ENCODE results near the gene HADHB.
"Not testable (repeated sequence)": the region's sequence is repeated elsewhere in the genome, so short reads cannot be mapped to it uniquely, and the experiment has no call there.

The HADHB gene

DNA sequence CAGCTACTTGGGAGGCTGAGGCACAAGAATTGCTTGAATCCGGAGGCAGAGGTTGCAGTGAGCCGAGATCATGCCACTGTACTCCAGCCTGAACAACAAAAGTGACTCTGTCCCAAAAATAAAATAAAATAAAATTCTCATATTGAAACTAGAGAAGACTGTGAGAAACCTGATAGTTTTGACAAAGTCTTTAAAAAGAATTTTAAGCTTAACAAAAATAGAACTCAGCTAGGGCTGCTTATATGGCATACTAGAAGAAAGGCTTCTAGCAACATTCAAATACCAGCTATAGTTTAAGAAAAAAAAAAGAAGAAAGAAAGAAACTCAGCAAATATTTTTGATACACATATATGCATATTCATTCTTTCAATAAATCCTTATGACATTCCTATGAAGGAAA lies 13.9 kb upstream of the HADHB start:
- Mint-ChIP-seq H3K4me1 (no peaks in the 10 kb centered on the region), H3K9me3 (no peaks in the 10 kb centered on the region), H3K4me3 (no peak overlapping the region), H3K27ac (no peak overlapping the region), H3K27me3 (no peaks in the 10 kb centered on the region), H3K36me3 (ENCODE audit: low read depth) (peaks cover 58% of the 10 kb centered on the region)
- no peak for ATAC-seq
- DNase-seq, result no peak

- DNase-seq (no peak), ATAC-seq (no peak)
- H3K4me3 Mint-ChIP-seq, result no peak overlapping the region
- H3K9me3 Mint-ChIP-seq, result no peaks in the 10 kb centered on the region
- no peak overlapping the region for H3K27ac Mint-ChIP-seq
- no peaks in the 10 kb centered on the region for H3K27me3 Mint-ChIP-seq
- peaks cover 41% of the 10 kb centered on the region for H3K36me3 Mint-ChIP-seq (ENCODE audit: low read depth)
- H3K4me1 Mint-ChIP-seq, result peaks cover 1% of the 10 kb centered on the region
Measured at GRCh38 chr2:26235089-26235488, 9.7 kb upstream of the HADHB start.

GRCh38 chr2:26237868-26238267 lies 6.9 kb upstream of the HADHB start:
- Mint-ChIP-seq H3K36me3 (ENCODE audit: low read depth) (peaks cover 32% of the 10 kb centered on the region), H3K27ac (no peak overlapping the region), H3K4me3 (no peak overlapping the region), H3K27me3 (no peaks in the 10 kb centered on the region), H3K9me3 (no peaks in the 10 kb centered on the region), H3K4me1 (peaks cover 26% of the 10 kb centered on the region)
- ATAC-seq (no peak), DNase-seq (no peak)

DNA sequence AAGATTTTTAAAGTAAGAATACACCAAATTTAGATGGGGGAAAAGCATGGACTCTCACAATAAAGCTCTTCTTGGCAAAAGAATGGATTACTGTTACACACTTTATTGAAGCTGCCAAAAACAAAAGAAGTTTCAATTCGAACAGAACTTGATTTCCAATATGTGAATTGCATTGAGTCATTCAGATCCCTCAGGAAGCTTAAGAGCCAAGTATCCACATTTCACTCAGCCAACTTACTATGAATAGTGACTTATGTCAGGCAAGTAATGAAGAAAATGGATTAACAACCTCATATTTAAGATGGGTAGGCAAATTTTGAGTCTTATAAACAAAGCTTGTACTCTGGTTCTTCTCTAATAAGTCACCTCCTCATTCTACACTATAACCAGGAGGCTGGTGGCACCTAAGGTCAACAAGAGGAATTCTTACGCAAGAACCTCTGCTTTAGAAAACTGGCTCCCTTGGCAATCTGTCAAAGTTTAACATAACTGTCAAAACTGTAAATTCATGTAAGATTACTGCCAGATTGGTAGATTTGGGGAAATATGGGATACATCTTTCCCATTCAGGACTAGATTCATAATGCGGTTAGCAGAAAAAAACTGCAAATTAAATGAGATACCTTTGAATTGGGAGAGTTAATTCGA lies 6.3 kb upstream of the HADHB start:
- Mint-ChIP-seq H3K27me3 (no peaks in the 10 kb centered on the region), H3K27ac (no peak overlapping the region), H3K4me1 (peaks cover 31% of the 10 kb centered on the region), H3K4me3 (no peak overlapping the region), H3K9me3 (no peaks in the 10 kb centered on the region), H3K36me3 (ENCODE audit: low read depth) (peaks cover 31% of the 10 kb centered on the region)
- ATAC-seq (no peak), DNase-seq (no peak)

- Mint-ChIP-seq H3K4me1 (peaks cover 54% of the 10 kb centered on the region), H3K36me3 (ENCODE audit: low read depth) (peaks cover 18% of the 10 kb centered on the region), H3K4me3 (peak overlapping the region; percentile 98), H3K27me3 (no peaks in the 10 kb centered on the region), H3K9me3 (no peaks in the 10 kb centered on the region), H3K27ac (peak overlapping the region; percentile 5)
- no peak for ATAC-seq
- no peak for DNase-seq
Measured at GRCh38 chr2:26241928-26242436, 2.8 kb upstream of the HADHB start.

DNA sequence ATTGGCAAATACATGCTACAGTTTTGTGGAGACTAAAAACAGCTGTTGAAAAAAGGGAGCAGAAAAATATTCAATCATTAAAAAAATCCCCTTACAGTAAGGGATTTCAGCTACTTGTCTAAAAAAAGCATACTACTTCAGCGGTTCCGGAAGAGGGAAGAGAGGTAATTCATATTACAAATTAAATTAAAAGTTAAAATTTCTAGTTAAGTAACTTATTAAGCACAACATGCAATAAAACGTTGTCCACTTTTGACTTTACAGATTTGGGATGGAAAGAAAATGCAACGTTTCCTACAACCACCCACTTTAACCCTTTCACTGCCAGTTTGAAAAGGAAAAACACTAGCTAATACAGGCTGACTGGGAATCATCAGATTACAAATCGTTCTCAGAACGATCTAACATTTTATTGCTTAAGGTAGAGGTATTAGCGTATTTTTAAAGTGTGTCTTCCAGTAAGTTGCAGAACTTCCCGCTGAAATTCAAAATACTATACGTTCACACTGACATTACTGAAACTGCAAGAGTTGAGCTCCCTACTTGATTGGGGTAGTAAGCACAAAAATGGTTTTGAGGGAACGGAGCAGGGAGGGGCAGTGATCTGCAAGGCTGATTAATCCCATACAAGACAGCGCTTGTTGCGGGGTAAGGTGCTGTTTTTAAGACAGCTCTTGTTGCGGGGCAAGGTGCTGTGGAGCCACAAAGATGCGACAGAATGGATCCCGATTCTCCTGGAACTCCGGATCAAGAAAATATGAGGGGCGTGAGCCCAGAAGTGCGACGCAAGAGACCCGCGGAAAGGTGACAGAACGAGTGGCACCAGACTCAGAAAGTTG lies 1.1 kb upstream of the HADHB start:
- peaks cover 9% of the 10 kb centered on the region for H3K36me3 Mint-ChIP-seq (ENCODE audit: low read depth)
- DNase-seq (no peak), ATAC-seq (no peak)
- no peaks in the 10 kb centered on the region for H3K9me3 Mint-ChIP-seq
- peak overlapping the region; percentile 98 for H3K27ac Mint-ChIP-seq
- peaks cover 61% of the 10 kb centered on the region for H3K4me1 Mint-ChIP-seq
- H3K4me3 Mint-ChIP-seq, result peak overlapping the region; percentile 98
- no peaks in the 10 kb centered on the region for H3K27me3 Mint-ChIP-seq

DNA sequence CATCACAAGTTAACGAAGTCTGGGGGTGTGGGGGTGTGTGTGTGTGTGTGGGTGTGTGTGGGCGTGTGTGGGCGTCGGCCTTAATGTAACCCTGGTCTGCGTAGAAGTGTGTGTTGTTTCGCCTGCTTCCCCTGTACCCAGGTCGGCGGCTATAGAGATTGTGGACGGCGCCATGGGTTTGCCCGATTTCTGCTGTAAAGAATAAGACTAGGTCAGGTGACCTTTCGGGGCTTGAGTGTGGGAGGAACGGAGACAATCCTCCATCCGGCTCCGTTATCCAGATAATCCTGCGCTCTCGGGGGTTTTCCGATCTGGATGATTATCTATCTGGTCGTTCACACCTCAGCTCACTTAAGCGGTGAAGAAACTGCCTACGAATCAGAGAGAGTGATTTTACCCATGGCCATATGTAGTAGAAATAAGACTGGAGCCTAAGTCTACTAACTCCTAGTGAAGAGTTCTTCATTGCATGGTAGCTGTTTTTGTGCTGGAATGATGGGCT lies 543 bp downstream of the HADHB start:
- H3K4me3 Mint-ChIP-seq, result peak overlapping the region; percentile 98
- peaks cover 9% of the 10 kb centered on the region for H3K36me3 Mint-ChIP-seq (ENCODE audit: low read depth)
- peaks cover 63% of the 10 kb centered on the region for H3K4me1 Mint-ChIP-seq
- peak; percentile 31 for ATAC-seq
- H3K27ac Mint-ChIP-seq, result peak overlapping the region; percentile 98
- DNase-seq, result peak; percentile 56
- no peaks in the 10 kb centered on the region for H3K27me3 Mint-ChIP-seq
- H3K9me3 Mint-ChIP-seq, result no peaks in the 10 kb centered on the region

GRCh38 chr2:26245810-26246209 lies 1.1 kb downstream of the HADHB start:
- H3K36me3 Mint-ChIP-seq (ENCODE audit: low read depth), result peaks cover 9% of the 10 kb centered on the region
- peak overlapping the region; percentile 98 for H3K4me3 Mint-ChIP-seq
- ATAC-seq (peak; percentile 25), DNase-seq (no peak)
- H3K4me1 Mint-ChIP-seq, result peaks cover 57% of the 10 kb centered on the region
- H3K27me3 Mint-ChIP-seq, result no peaks in the 10 kb centered on the region
- no peaks in the 10 kb centered on the region for H3K9me3 Mint-ChIP-seq
- peak overlapping the region; percentile 98 for H3K27ac Mint-ChIP-seq

- peaks cover 54% of the 10 kb centered on the region for H3K4me1 Mint-ChIP-seq
- DNase-seq (peak; percentile 16), ATAC-seq (no peak)
- peaks cover 9% of the 10 kb centered on the region for H3K36me3 Mint-ChIP-seq (ENCODE audit: low read depth)
- H3K27ac Mint-ChIP-seq, result peak overlapping the region; percentile 54
- H3K4me3 Mint-ChIP-seq, result peak overlapping the region; percentile 98
- H3K9me3 Mint-ChIP-seq, result no peaks in the 10 kb centered on the region
- H3K27me3 Mint-ChIP-seq, result no peaks in the 10 kb centered on the region
Measured at GRCh38 chr2:26246818-26247217, 2.1 kb downstream of the HADHB start.

- H3K9me3 Mint-ChIP-seq, result no peaks in the 10 kb centered on the region
- DNase-seq (no peak), ATAC-seq (no peak)
- no peak overlapping the region for H3K27ac Mint-ChIP-seq
- peaks cover 41% of the 10 kb centered on the region for H3K4me1 Mint-ChIP-seq
- H3K27me3 Mint-ChIP-seq, result no peaks in the 10 kb centered on the region
- peaks cover 9% of the 10 kb centered on the region for H3K36me3 Mint-ChIP-seq (ENCODE audit: low read depth)
- H3K4me3 Mint-ChIP-seq, result no peak overlapping the region
Measured at GRCh38 chr2:26249625-26250024, 4.9 kb downstream of the HADHB start.

DNA sequence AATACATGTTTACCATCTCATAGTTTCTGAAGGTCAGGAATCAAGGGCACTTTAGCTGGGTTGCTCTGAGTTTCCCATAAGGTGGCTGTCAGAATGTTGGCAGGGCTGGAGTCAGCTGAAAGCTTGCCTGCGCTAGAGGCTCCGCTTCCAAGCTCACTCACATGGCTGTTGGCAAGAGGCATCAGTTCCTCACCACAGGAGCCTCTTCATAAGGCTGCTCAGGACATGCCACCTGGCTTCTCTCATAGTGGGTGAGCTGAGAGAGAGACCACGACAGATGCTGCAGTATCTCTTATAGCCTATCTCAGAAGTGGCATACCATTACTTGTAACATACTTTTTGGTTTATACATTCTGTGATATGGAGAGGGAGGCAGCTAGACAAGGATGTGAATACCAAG lies 7.2 kb downstream of the HADHB start:
- Mint-ChIP-seq H3K27ac (no peak overlapping the region), H3K9me3 (no peaks in the 10 kb centered on the region), H3K27me3 (no peaks in the 10 kb centered on the region), H3K4me1 (peaks cover 23% of the 10 kb centered on the region), H3K4me3 (no peak overlapping the region), H3K36me3 (ENCODE audit: low read depth) (peaks cover 6% of the 10 kb centered on the region)
- DNase-seq, result no peak
- no peak for ATAC-seq

- no peaks in the 10 kb centered on the region for H3K9me3 Mint-ChIP-seq
- no peak for ATAC-seq
- H3K4me1 Mint-ChIP-seq, result peaks cover 10% of the 10 kb centered on the region
- no peak overlapping the region for H3K27ac Mint-ChIP-seq
- no peaks in the 10 kb centered on the region for H3K27me3 Mint-ChIP-seq
- H3K4me3 Mint-ChIP-seq, result no peak overlapping the region
- H3K36me3 Mint-ChIP-seq (ENCODE audit: low read depth), result peaks cover 21% of the 10 kb centered on the region
- no peak for DNase-seq
Measured at GRCh38 chr2:26255759-26256384, 11.1 kb downstream of the HADHB start.

DNA sequence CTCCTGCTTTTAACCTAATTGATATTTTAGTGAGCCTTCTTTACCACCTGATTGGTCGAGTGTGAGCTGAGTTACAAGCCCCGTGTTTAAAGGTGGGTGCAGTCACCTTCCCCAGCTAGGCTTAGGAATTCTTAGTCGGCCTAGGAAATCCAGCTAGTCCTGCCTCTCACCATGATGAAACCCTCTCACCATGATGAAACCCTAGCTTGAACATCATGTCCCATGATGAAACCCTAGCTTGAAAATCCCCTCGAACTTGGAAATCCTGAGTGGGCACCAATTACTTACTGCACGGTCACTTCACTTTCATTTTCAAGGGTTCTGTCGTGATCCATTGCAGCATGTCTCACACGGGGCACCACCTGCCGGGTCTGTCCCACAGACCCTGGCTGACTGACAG lies 14.1 kb downstream of the HADHB start:
- ATAC-seq, DNase-seq, H3K27ac Mint-ChIP-seq, H3K4me1 Mint-ChIP-seq, H3K27me3 Mint-ChIP-seq, H3K4me3 Mint-ChIP-seq, H3K9me3 Mint-ChIP-seq: not testable (repeated sequence)
- peaks cover 25% of the 10 kb centered on the region for H3K36me3 Mint-ChIP-seq (ENCODE audit: low read depth)

GRCh38 chr2:26268213-26268612 lies 23.5 kb downstream of the HADHB start:
- no peak overlapping the region for H3K4me3 Mint-ChIP-seq

More at GRCh38 chr2:26268213-26268612, 23.5 kb downstream of the HADHB start:
- DNase-seq (no peak), ATAC-seq (no peak)
- Mint-ChIP-seq H3K27me3 (no peaks in the 10 kb centered on the region), H3K36me3 (ENCODE audit: low read depth) (peaks cover 12% of the 10 kb centered on the region), H3K27ac (no peak overlapping the region), H3K9me3 (no peaks in the 10 kb centered on the region), H3K4me1 (peaks cover 13% of the 10 kb centered on the region)
